VCaP (cell line): ENCODE results near the gene FNDC11.
"Not testable (repeated sequence)": the region's sequence is repeated elsewhere in the genome, so short reads cannot be mapped to it uniquely, and the experiment has no call there.

Source experiments
- H3K27ac ChIP-seq: fragments of 450-650 bp; 2 replicates; pipeline ENCODE4 v1.5.1; 2017
- CTCF ChIP-seq: fragments of 450-650 bp; conservative IDR thresholded peaks from 2 replicates; pipeline ENCODE4 v1.5.1; 2017; ENCODE audit warnings: mild to moderate bottlenecking, moderate library complexity

FNDC11 gene

GRCh38 chr20:63513207-63513606, 40.8 kb upstream of the FNDC11 start:
- H3K27ac ChIP-seq = no peak overlapping the region
- no peak for TF ChIP-seq CTCF

- not testable (repeated sequence) for H3K27ac ChIP-seq
Measured at GRCh38 chr20:63514520-63514919, 39.4 kb upstream of the FNDC11 start.

- TF ChIP-seq CTCF = no peak
- no peak overlapping the region for H3K27ac ChIP-seq
Measured at GRCh38 chr20:63517376-63518309, 36.3 kb upstream of the FNDC11 start.

GRCh38 chr20:63518351-63518861, 35.6 kb upstream of the FNDC11 start:
- TF ChIP-seq CTCF = no peak
- no peak overlapping the region for H3K27ac ChIP-seq

- no peak for TF ChIP-seq CTCF
Measured at GRCh38 chr20:63518946-63519667, 34.9 kb upstream of the FNDC11 start.

GRCh38 chr20:63519668-63520503, 34.1 kb upstream of the FNDC11 start:
- TF ChIP-seq CTCF = peak; percentile 41
- peak overlapping the region; percentile 96 for H3K27ac ChIP-seq

More at GRCh38 chr20:63518946-63519667, 34.9 kb upstream of the FNDC11 start:
- peak overlapping the region; percentile 96 for H3K27ac ChIP-seq

GRCh38 chr20:63520504-63520933, 33.4 kb upstream of the FNDC11 start, which contains the start of gene PPDPF:
TSS of gene PPDPF (plus strand) at chr20:63520765. CDS start at chr20:63521309, 544 bp downstream.
- H3K27ac ChIP-seq = peak within 1 kb of the TSS; percentile 96
- no peak for TF ChIP-seq CTCF
